GM21529 (cell line): Measurements from ENCODE around the gene CEP152.
A peak's percentile ranks its signal among the peaks of the same experiment; 100 is the strongest.
"Not testable (repeated sequence)": the region's sequence is repeated elsewhere in the genome, so short reads cannot be mapped to it uniquely, and the experiment has no call there.

Experiments
- ATAC-seq: cut with Tn5 transposase; IDR thresholded peaks from one replicate; pipeline ENCODE4 v1.9.1; 2021; ENCODE audit not compliant: unreplicated experiment

CEP152 gene, protein sequence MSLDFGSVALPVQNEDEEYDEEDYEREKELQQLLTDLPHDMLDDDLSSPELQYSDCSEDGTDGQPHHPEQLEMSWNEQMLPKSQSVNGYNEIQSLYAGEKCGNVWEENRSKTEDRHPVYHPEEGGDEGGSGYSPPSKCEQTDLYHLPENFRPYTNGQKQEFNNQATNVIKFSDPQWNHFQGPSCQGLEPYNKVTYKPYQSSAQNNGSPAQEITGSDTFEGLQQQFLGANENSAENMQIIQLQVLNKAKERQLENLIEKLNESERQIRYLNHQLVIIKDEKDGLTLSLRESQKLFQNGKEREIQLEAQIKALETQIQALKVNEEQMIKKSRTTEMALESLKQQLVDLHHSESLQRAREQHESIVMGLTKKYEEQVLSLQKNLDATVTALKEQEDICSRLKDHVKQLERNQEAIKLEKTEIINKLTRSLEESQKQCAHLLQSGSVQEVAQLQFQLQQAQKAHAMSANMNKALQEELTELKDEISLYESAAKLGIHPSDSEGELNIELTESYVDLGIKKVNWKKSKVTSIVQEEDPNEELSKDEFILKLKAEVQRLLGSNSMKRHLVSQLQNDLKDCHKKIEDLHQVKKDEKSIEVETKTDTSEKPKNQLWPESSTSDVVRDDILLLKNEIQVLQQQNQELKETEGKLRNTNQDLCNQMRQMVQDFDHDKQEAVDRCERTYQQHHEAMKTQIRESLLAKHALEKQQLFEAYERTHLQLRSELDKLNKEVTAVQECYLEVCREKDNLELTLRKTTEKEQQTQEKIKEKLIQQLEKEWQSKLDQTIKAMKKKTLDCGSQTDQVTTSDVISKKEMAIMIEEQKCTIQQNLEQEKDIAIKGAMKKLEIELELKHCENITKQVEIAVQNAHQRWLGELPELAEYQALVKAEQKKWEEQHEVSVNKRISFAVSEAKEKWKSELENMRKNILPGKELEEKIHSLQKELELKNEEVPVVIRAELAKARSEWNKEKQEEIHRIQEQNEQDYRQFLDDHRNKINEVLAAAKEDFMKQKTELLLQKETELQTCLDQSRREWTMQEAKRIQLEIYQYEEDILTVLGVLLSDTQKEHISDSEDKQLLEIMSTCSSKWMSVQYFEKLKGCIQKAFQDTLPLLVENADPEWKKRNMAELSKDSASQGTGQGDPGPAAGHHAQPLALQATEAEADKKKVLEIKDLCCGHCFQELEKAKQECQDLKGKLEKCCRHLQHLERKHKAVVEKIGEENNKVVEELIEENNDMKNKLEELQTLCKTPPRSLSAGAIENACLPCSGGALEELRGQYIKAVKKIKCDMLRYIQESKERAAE (N-terminal part only)

GRCh38 chr15:48810414-48811324 is at the start of gene CEP152:
Gene CEP152, minus strand, starts transcription at chr15:48811069. Its CDS starts 5,420 bp downstream, at chr15:48805649.
- ATAC-seq, result peak; percentile 97

DNA sequence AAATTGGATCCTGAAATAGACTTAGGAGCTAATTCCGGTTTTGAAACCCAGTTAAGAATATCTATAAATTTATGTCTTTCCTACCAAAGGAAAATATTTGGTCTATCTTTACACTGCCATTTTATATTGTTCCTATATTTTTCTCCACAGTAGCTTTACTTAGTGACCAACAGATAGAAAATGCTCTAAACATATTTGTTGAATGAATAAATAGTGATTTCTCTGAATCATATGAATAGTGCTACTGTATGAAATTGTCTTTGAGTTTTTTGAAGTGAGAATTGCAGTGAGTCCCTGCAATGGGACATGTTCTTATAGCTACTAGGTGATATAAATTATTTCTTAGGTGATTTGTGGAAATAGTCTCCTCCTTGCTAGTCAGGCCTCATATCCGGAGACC is 48.6 kb upstream of the CEP152 start:
- ATAC-seq, result no peak

DNA sequence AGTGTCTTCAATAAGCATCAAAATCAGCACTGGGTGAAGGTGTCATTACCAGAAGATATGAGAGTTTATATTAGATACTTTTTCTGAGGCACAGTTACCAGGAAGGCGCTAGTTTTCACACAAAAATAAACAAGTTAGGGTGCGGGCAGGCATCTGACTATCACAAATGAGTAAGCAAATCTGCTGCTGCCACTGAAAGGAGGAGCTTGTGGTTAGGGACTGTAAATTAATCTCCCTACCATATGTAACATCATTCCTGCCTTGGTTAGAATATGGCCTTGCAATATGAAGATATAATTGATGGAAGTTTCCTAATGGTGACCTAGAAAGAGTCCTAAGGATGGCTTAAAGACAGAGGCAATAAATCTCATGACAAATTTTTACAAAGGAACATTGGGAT is 47.5 kb upstream of the CEP152 start:
- ATAC-seq, result no peak

- no peak for ATAC-seq
Observed at GRCh38 chr15:48856942-48857341, 46.1 kb upstream of the CEP152 start.

- ATAC-seq, result no peak
Observed at GRCh38 chr15:48855501-48856440, 44.9 kb upstream of the CEP152 start.

DNA sequence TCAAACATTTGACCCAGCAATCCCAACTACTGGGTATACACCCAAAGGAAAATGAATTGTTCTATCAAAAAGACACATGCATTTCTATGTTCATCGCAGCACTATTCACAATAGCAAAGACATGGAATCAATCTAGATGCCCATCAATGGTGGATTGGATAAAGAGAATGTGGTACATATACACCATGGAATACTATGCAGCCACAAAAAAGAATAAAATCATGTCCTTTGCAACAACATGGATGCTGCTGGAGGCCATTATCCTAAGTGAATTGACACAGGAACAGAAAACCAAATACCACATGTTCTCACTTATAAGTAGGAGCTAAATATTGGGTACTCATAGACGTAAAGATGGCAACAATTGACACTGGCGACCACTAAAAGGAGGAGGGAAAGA is 43.6 kb upstream of the CEP152 start:
- ATAC-seq, result not testable (repeated sequence)

GRCh38 chr15:48851956-48852355 is 41.1 kb upstream of the CEP152 start:
- ATAC-seq, result no peak

DNA sequence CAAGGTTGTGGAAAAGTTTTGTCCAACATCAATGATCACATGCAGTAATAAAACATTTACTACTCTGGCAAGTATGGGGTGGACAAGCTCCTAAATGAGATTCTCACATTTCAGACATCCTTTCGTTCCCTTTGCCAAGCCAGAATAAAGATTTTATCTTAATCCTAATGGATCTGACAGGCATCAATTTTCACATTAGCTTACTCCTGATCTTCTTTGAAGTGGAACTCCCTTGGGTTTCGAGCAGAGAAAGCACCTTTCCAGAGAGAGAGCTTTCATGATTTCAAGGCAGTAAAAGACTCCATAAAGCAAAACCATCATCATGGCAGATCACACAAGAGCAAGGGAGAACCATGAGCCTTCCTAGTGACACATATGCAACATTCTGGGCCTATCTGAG is 39.8 kb upstream of the CEP152 start:
- ATAC-seq, result no peak

- ATAC-seq, result no peak
Observed at GRCh38 chr15:48845123-48845522, 34.3 kb upstream of the CEP152 start.

DNA sequence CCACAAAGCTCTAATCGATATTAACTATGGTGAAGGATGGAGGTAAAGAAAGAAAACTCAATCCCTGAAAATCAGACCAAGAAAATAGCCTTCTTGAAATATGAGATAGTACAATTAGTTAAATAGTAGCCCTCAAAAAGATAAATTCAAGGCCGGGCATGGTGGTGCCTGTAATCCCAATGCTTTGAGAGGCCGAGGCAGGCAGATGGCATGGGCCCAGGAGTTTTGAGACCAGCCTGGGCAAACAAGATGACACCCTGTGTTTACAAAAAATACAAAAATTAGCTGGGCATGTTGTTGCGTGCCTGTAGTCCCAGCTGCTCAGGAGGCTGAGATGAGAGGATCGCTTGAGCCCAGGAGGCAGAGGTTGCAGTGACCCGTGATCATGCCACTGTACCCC is 31.6 kb upstream of the CEP152 start:
- no peak for ATAC-seq

DNA sequence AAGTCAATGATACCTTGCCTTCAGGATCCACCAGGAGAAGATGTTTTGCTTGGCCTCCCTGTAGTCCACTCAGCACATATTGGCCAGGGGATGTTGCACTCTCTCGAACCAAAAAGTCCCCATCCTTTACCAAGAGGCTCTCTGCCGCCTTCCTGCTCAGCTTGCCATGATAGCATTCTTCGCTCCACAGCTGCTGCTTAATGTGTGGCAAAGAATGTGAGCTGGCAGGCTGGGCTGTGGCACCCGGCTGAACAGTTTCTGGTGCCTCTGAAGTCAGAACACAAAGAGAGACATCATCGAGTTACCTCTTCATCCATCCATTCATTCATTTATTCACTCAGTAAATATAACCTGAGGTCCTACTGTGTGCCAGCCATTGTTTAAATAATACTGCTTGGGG is 23.9 kb upstream of the CEP152 start:
- no peak for ATAC-seq

GRCh38 chr15:48833526-48834239 is 22.8 kb upstream of the CEP152 start:
- no peak for ATAC-seq

DNA sequence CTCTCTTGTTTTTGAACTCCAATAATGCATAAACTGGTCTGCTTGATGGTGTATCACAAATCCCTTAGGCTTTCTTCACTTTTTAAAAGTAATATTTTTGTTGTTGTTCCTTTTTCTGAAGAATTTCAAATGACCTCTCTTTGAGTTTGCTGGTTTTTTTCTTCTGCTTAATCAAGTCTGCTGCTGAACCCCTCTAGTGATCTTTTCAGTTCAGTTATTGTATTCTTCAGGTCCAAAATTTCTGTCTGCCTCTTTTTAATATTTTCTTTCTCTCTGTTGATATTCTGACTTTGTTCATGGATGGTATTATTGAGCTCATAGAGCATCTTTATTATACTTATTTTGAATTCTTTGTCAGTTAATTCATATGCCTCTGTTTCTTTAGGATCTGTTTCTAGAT is 21.8 kb upstream of the CEP152 start:
- ATAC-seq, result no peak

DNA sequence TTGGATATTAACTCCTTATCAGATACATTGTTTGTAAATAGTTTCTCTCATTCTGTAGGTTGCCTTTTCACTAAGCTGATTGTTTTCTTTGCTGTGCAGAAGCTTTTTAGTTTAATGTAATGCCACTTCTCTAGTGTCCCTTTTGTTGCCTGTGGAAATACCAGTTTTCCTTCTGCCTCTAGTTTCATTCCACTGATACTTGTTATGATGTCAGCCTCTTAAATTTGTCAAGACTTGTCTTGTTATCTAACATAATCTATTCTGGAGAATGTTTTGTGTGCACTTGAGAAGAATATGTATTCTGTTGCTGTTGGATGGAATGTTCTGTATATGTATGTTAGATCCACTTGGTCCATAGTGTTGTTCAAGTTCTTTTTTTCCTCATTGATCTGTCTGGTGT is 18.0 kb upstream of the CEP152 start:
- ATAC-seq, result no peak

DNA sequence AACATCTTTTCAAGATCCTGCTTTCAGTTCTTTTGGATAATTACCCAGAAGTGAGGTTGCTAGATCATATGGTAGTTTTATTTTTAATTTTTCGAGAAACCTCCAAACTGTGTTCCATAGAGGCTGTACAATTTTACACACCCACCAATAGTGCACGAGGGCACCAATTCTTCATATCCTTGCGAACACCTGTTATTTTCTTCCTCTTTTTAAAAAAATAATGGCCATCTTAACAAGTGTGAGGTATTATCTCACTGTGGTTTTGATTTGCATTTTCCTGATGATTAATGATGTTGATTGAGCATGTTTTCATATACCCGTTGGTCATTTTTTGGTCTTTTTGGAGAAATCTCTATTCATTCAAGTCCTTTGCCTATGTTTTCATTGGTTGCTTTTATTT is 17.6 kb upstream of the CEP152 start:
- no peak for ATAC-seq

DNA sequence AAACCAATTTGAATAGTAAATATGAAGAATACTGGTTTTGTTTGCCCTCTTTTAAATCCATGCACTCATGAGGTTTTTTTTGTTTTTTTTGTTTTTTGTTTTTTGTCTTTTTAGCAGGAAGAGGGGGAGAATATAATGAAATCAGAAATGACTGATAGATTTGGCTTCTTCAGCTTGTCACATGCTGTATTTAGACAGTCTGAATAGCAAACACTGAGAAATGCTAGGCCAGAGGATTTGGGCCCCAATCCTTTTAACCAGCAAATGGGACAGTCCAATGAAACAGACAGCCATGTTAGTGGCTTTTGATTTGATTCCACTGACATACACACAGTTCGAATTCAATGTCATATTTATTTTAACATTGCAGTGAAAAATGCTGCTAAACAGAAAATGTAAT is 14.2 kb upstream of the CEP152 start:
- no peak for ATAC-seq

GRCh38 chr15:48823706-48824105 is 12.8 kb upstream of the CEP152 start:
- ATAC-seq, result no peak

DNA sequence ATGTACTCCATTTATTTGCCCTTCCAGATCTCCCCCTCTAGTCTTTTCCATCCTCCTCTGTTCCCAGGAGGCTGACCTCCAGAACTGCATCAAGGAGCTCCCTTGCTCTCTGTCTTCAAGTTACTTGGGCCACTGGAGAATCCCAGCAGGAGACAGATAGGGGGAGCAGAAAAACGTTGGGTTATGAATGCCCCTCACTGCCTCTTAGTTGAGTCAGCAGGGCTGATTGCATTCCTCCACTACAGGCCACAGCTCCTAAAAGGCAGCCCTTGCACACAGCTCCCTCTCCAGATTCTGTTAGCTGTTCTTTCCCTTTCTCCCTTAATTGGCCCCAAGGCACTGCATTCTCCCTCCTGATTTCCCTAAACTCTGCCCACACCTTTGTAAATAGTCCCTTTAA is 12.4 kb upstream of the CEP152 start:
- no peak for ATAC-seq
